SK-N-SH treated with all-trans-retinoic acid at 6 μM for 48 hours (cell line): ENCODE results near the gene SLC15A2.

Source experiments
- ATAC-seq: fragments of 200-7000 bp; cut with Tn5 transposase; 3 replicates; pipeline ENCODE4 v1.9.1; 2020; ENCODE audit warnings: mild to moderate bottlenecking, moderate library complexity
- BACH2 ChIP-seq: fragments of 250-450 bp; sonication (Bioruptor Pico); IDR thresholded peaks from 2 replicates; pipeline ENCODE4 v1.9.0; 2021; ENCODE audit warnings: mild to moderate bottlenecking, borderline replicate concordance
- CREB5 ChIP-seq: fragments of 250-450 bp; sonication (Bioruptor Pico); IDR thresholded peaks from 2 replicates; pipeline ENCODE4 v1.5.1; 2020; ENCODE audit warnings: low read depth, mild to moderate bottlenecking, moderate library complexity
- CSDC2 ChIP-seq: fragments of 250-450 bp; sonication (Bioruptor Pico); IDR thresholded peaks from 2 replicates; pipeline ENCODE4 v1.5.0; 2020; ENCODE audit warnings: mild to moderate bottlenecking, moderate library complexity
- CSRNP3 ChIP-seq: fragments of 250-450 bp; sonication (Bioruptor Pico); IDR thresholded peaks from 2 replicates; pipeline ENCODE4 v1.5.1; 2021; ENCODE audit warnings: mild to moderate bottlenecking, moderate library complexity
- ESRRG ChIP-seq: fragments of 250-450 bp; sonication (Bioruptor Pico); IDR thresholded peaks from 2 replicates; pipeline ENCODE4 v1.6.1; 2021; ENCODE audit warnings: mild to moderate bottlenecking
- GLIS3 ChIP-seq: fragments of 250-450 bp; sonication (Bioruptor Pico); IDR thresholded peaks from 2 replicates; pipeline ENCODE4 v1.5.0; 2020; ENCODE audit warnings: mild to moderate bottlenecking, moderate library complexity
- ISL1 ChIP-seq: fragments of 250-450 bp; sonication (Bioruptor Pico); IDR thresholded peaks from 2 replicates; pipeline ENCODE4 v2.1.2; 2022; ENCODE audit warnings: mild to moderate bottlenecking, moderate library complexity
- OSR1 ChIP-seq: fragments of 250-450 bp; sonication (Bioruptor Pico); IDR thresholded peaks from 2 replicates; pipeline ENCODE4 v1.8.0; 2022; ENCODE audit warnings: moderate library complexity, mild to moderate bottlenecking, inconsistent platforms
- POU6F1 ChIP-seq: fragments of 250-450 bp; sonication (Bioruptor Pico); IDR thresholded peaks from 2 replicates; pipeline ENCODE4 v1.8.0; 2021; ENCODE audit warnings: low read depth, mild to moderate bottlenecking, moderate library complexity, borderline replicate concordance
- RARB ChIP-seq: fragments of 250-450 bp; sonication (Bioruptor Pico); IDR thresholded peaks from 2 replicates; pipeline ENCODE4 v1.8.0; 2021; ENCODE audit warnings: mild to moderate bottlenecking, moderate library complexity
- SNAI2 ChIP-seq: fragments of 250-450 bp; sonication (Bioruptor Pico); IDR thresholded peaks from 2 replicates; pipeline ENCODE4 v1.5.0; 2020; ENCODE audit warnings: mild to moderate bottlenecking, moderate library complexity
- TCF4 ChIP-seq: fragments of 250-450 bp; sonication (Bioruptor Pico); IDR thresholded peaks from 2 replicates; pipeline ENCODE4 v1.8.0; 2021; ENCODE audit warnings: mild to moderate bottlenecking, moderate library complexity, borderline replicate concordance
- TOX ChIP-seq: fragments of 250-450 bp; sonication (Bioruptor Pico); IDR thresholded peaks from 2 replicates; pipeline ENCODE4 v1.8.0; 2021; ENCODE audit warnings: mild to moderate bottlenecking, moderate library complexity, borderline replicate concordance
- ZC3H10 ChIP-seq: fragments of 250-450 bp; sonication (Bioruptor Pico); IDR thresholded peaks from 2 replicates; pipeline ENCODE4 v1.5.1; 2021; ENCODE audit warnings: mild to moderate bottlenecking, moderate library complexity
- ZFP3 ChIP-seq: fragments of 250-450 bp; sonication (Bioruptor Pico); IDR thresholded peaks from 2 replicates; pipeline ENCODE4 v1.5.0; 2020; ENCODE audit warnings: mild to moderate bottlenecking, moderate library complexity
- ZNF565 ChIP-seq: fragments of 450-650 bp; formaldehyde crosslinking; conservative IDR thresholded peaks from 2 replicates; pipeline ENCODE4 v1.5.0; 2020; ENCODE audit warnings: low read depth, mild to moderate bottlenecking, moderate library complexity
- ZNF8 ChIP-seq: fragments of 450-650 bp; formaldehyde crosslinking; IDR thresholded peaks from 2 replicates; pipeline ENCODE4 v1.5.0; 2020; ENCODE audit warnings: mild to moderate bottlenecking, moderate library complexity
- TF ChIP-seq, protein P1 (sequence below): fragments of 250-450 bp; sonication (Bioruptor Pico); IDR thresholded peaks from 2 replicates; pipeline ENCODE4 v1.8.0; 2020; ENCODE audit warnings: mild to moderate bottlenecking, moderate library complexity, borderline replicate concordance
- TF ChIP-seq, protein P2 (sequence below): fragments of 250-450 bp; sonication (Bioruptor Pico); IDR thresholded peaks from 2 replicates; pipeline ENCODE4 v1.5.0; 2020; ENCODE audit warnings: mild to moderate bottlenecking, moderate library complexity

The SLC15A2 gene

GRCh38 chr3:121870717-121871116 lies 23.5 kb upstream of the SLC15A2 start:
- no peak for TF ChIP-seq SNAI2 (CRISPR knock-in tag)
- no peak for TF ChIP-seq OSR1 (CRISPR knock-in tag)
- TF ChIP-seq POU6F1 (CRISPR knock-in tag) = no peak
- TF ChIP-seq, all 23 proteins: peak for 0
- ATAC-seq = no peak

DNA sequence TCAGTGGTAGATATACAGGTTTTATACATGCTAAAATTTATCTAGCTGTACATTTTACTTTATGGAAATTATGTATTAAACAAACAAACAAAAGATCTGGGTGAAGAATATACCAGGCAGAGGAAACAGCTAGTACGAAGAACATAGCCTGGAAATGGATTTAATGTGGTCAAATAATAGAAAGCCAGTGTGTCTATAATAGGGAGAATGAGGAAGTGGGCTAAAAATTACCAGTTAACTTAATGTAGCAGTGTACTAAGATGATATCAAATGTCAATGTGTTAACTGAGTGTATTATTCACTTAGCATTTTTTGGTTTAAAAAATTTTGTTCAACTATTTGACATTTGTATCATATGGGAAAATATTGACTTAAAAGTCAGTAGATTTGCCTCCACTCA lies 22.8 kb upstream of the SLC15A2 start:
- TF ChIP-seq RARB (no peak), ESRRG (CRISPR knock-in tag) (no peak), CREB5 (CRISPR knock-in tag) (no peak)
- ATAC-seq = no peak

- ATAC-seq = no peak
- no peak for TF ChIP-seq TOX (CRISPR knock-in tag)
- TF ChIP-seq OSR1 (CRISPR knock-in tag) = no peak
- TF ChIP-seq CSRNP3 (CRISPR knock-in tag) = 0 out of 2 replicates have a peak, but pooled peaks have one; percentile 60
- TF ChIP-seq, protein P1, sequence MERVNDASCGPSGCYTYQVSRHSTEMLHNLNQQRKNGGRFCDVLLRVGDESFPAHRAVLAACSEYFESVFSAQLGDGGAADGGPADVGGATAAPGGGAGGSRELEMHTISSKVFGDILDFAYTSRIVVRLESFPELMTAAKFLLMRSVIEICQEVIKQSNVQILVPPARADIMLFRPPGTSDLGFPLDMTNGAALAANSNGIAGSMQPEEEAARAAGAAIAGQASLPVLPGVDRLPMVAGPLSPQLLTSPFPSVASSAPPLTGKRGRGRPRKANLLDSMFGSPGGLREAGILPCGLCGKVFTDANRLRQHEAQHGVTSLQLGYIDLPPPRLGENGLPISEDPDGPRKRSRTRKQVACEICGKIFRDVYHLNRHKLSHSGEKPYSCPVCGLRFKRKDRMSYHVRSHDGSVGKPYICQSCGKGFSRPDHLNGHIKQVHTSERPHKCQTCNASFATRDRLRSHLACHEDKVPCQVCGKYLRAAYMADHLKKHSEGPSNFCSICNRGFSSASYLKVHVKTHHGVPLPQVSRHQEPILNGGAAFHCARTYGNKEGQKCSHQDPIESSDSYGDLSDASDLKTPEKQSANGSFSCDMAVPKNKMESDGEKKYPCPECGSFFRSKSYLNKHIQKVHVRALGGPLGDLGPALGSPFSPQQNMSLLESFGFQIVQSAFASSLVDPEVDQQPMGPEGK = no peak
- TF ChIP-seq RARB = no peak
- peak; percentile 57; the same call in 1 of the 2 replicates for TF ChIP-seq ISL1 (CRISPR knock-in tag)
- no peak for TF ChIP-seq ZFP3 (CRISPR knock-in tag)
- TF ChIP-seq GLIS3 (CRISPR knock-in tag) = no peak
- TF ChIP-seq ZNF565 = no peak
- no peak for TF ChIP-seq POU6F1 (CRISPR knock-in tag)
- no peak for TF ChIP-seq BACH2 (CRISPR knock-in tag)
- TF ChIP-seq ZC3H10 = no peak
- TF ChIP-seq CSDC2 = no peak
- no peak for TF ChIP-seq ZNF8 (CRISPR knock-in tag)
- TF ChIP-seq TCF4 = peak; percentile 95
- TF ChIP-seq, protein P2, sequence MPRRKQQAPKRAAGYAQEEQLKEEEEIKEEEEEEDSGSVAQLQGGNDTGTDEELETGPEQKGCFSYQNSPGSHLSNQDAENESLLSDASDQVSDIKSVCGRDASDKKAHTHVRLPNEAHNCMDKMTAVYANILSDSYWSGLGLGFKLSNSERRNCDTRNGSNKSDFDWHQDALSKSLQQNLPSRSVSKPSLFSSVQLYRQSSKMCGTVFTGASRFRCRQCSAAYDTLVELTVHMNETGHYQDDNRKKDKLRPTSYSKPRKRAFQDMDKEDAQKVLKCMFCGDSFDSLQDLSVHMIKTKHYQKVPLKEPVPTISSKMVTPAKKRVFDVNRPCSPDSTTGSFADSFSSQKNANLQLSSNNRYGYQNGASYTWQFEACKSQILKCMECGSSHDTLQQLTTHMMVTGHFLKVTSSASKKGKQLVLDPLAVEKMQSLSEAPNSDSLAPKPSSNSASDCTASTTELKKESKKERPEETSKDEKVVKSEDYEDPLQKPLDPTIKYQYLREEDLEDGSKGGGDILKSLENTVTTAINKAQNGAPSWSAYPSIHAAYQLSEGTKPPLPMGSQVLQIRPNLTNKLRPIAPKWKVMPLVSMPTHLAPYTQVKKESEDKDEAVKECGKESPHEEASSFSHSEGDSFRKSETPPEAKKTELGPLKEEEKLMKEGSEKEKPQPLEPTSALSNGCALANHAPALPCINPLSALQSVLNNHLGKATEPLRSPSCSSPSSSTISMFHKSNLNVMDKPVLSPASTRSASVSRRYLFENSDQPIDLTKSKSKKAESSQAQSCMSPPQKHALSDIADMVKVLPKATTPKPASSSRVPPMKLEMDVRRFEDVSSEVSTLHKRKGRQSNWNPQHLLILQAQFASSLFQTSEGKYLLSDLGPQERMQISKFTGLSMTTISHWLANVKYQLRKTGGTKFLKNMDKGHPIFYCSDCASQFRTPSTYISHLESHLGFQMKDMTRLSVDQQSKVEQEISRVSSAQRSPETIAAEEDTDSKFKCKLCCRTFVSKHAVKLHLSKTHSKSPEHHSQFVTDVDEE (CRISPR knock-in tag) = peak; percentile 71; the same call in 1 of the 2 replicates
Measured at GRCh38 chr3:121878411-121878810, 15.8 kb upstream of the SLC15A2 start.
